Heart left ventricle (tissue), 13 donors: Measurements from ENCODE around the gene CIRBP.

Experiments used
- CTCF ChIP-seq, 12 donors: fragments of 200-600 bp; sonication (generic) in 4 of 12; IDR thresholded peaks; one replicate each; pipeline versions ENCODE4 v1.5.0 to v1.8.0; 2018 to 2022; ENCODE audit warnings: antibody characterized with exemption in 12 of 12, mild to moderate bottlenecking in 5 of 12
- POLR2A ChIP-seq, 2 donors: fragments of 450-650 bp; IDR thresholded peaks; one replicate each; pipeline ENCODE4 v1.6.1; 2017; ENCODE audit warnings: antibody characterized with exemption in 2 of 2, mild to moderate bottlenecking in 2 of 2, moderate library complexity in 2 of 2
- donor health status: ischemic (EF 13 %, LVEDD 7.1; RV severe dilation, severe dysfunction).
- donor health status: DM: no; HTN: yes; CAD: no.
- donor health status: DM: no; HTN: no; CAD: no.
- donor health status: ischemic (EF 25% LVEDD 6.9; RV normal size, moderate dysfunction).
- donor health status: ischemic (EF 25% LVEDD 5.7; RV mildly dilated, moderate dysfunction).
- donor health status: ischemic (EF 35%, LVEDD 5.7; RV mildly dilated, moderate dysfunction).
- donor health status: nonischemic (EF 11% LVEDD 7.7; RV severe dilation, severe dysfunction).
- donor health status: DM: yes; HTN: yes; CAD: no.
- donor health status: PGD.
- donor health status: ischemic (EF 29% LVEDD 5.4; RV normal size, mild dysfunction).
- donor health status: nonischemic (EF 23%, LVEDD 6.1; RV moderate dilation, normal function).

- no peak for TF ChIP-seq CTCF (IDR thresholded peaks at IDR 0.05)
- TF ChIP-seq POLR2A (IDR thresholded peaks at IDR 0.05), result no peak
These were observed 3.5 kb downstream of the CIRBP start for GRCh38 chr19:1272423-1273262.
